Neuronal stem cell (in vitro differentiated cells): Measurements from ENCODE around the gene RPL13.

ENCODE experiments used
- DNase-seq: peaks from one replicate; pipeline ENCODE4 v3.0.0-alpha.2; 2013; ENCODE audit warnings: low spot score
- H2AFZ ChIP-seq: one replicate; pipeline ENCODE4 v1.6.1; 2013; ENCODE audit warnings: mild to moderate bottlenecking, low read length, inconsistent platforms
- H2AK5ac ChIP-seq: 2 replicates; pipeline ENCODE4 v1.6.1; 2013; ENCODE audit warnings: low read depth, mild to moderate bottlenecking, inconsistent platforms, low read length, moderate library complexity, mixed read lengths
- H2BK120ac ChIP-seq: 2 replicates; pipeline ENCODE4 v1.6.1; 2013; ENCODE audit warnings: low read depth, mild to moderate bottlenecking, inconsistent platforms, low read length, moderate library complexity, mixed read lengths
- H2BK12ac ChIP-seq: one replicate; pipeline ENCODE4 v1.6.1; 2013; ENCODE audit warnings: low read length, inconsistent platforms
- H2BK15ac ChIP-seq: 2 replicates; pipeline ENCODE4 v1.6.1; 2013; ENCODE audit warnings: mild to moderate bottlenecking, low read length, inconsistent platforms, mixed read lengths
- H2BK5ac ChIP-seq: one replicate; pipeline ENCODE4 v1.6.1; 2013; ENCODE audit warnings: inconsistent platforms, mild to moderate bottlenecking, low read length, moderate library complexity
- H3K14ac ChIP-seq: one replicate; pipeline ENCODE4 v1.6.1; 2013; ENCODE audit warnings: low read length, inconsistent platforms
- H3K18ac ChIP-seq: 2 replicates; pipeline ENCODE4 v1.6.1; 2013; ENCODE audit warnings: low read length, inconsistent platforms
- H3K23ac ChIP-seq: 2 replicates; pipeline ENCODE4 v1.6.1; 2013; ENCODE audit warnings: low read depth, mild to moderate bottlenecking, mixed read lengths, low read length, inconsistent platforms; ENCODE audit not compliant: poor library complexity
- H3K27ac ChIP-seq: replicated peaks from 3 replicates; pipeline ENCODE4 v1.5.1; 2013; ENCODE audit warnings: low read length, inconsistent platforms
- H3K27me3 ChIP-seq, 3 experiments: 2 replicates each; pipeline ENCODE4 v1.6.1; 2013; ENCODE audit warnings: low read length in 3 of 3, mild to moderate bottlenecking in 2 of 3, inconsistent platforms in 1 of 3, low read depth in 1 of 3, mixed read lengths in 1 of 3, moderate library complexity in 1 of 3; ENCODE audit not compliant: control insufficient read depth in 3 of 3, insufficient read depth in 3 of 3
- H3K36me3 ChIP-seq, 2 donors: replicated peaks in 1 of 2; 2 replicates each; pipeline ENCODE4 v1.6.1; 2013; ENCODE audit warnings: low read length in 2 of 2; ENCODE audit not compliant: control insufficient read depth in 2 of 2, insufficient read depth in 2 of 2
- H3K4ac ChIP-seq: 2 replicates; pipeline ENCODE4 v1.6.1; 2013; ENCODE audit warnings: inconsistent platforms, mild to moderate bottlenecking, low read length, moderate library complexity
- H3K4me1 ChIP-seq, 2 donors: 1 replicate in 1 of 2; 2 replicates in 1 of 2; pipeline ENCODE4 v1.6.1; 2013; ENCODE audit warnings: low read length in 2 of 2, low read depth in 1 of 2; ENCODE audit not compliant: control insufficient read depth in 2 of 2, insufficient read depth in 1 of 2
- H3K4me2 ChIP-seq: one replicate; pipeline ENCODE4 v1.6.1; 2013; ENCODE audit warnings: mild to moderate bottlenecking, low read length, inconsistent platforms; ENCODE audit not compliant: insufficient read depth, poor library complexity, severe bottlenecking
- H3K4me3 ChIP-seq, 2 donors: 2 replicates each; pipeline ENCODE4 v1.5.1; 2013; ENCODE audit warnings: low read length in 2 of 2, mild to moderate bottlenecking in 2 of 2, inconsistent platforms in 1 of 2, moderate library complexity in 1 of 2
- H3K79me1 ChIP-seq: one replicate; pipeline ENCODE4 v1.6.1; 2013; ENCODE audit warnings: low read depth, mild to moderate bottlenecking, inconsistent platforms, low read length, moderate library complexity
- H3K9ac ChIP-seq: one replicate; pipeline ENCODE4 v1.6.1; 2013; ENCODE audit warnings: mild to moderate bottlenecking, low read depth, low read length, inconsistent platforms; ENCODE audit not compliant: poor library complexity
- H3K9me3 ChIP-seq, 2 donors: replicated peaks in 1 of 2; 2 replicates each; pipeline versions ENCODE3 to v1.6.1; 2013; ENCODE audit warnings: low read length in 2 of 2, mild to moderate bottlenecking in 2 of 2, inconsistent platforms in 1 of 2, low read depth in 1 of 2, mixed read lengths in 1 of 2, moderate library complexity in 1 of 2; ENCODE audit not compliant: control insufficient read depth in 2 of 2, insufficient read depth in 1 of 2
- H4K8ac ChIP-seq: one replicate; pipeline ENCODE4 v1.6.1; 2013; ENCODE audit warnings: low read depth, mild to moderate bottlenecking, inconsistent platforms, low read length, moderate library complexity
- H4K91ac ChIP-seq: one replicate; pipeline ENCODE4 v1.6.1; 2013; ENCODE audit warnings: low read length, low read depth, mild to moderate bottlenecking, inconsistent platforms; ENCODE audit not compliant: poor library complexity
- WGBS, 2 donors: extraction: QIAGEN DNeasy Blood & Tissue Kit; methylation state at CpG; one replicate each; pipeline ENCODE4 v1.1.7; 2013; ENCODE audit warnings: missing lambda C conversion rate in 2 of 2, mixed read lengths in 1 of 2; ENCODE audit not compliant: insufficient read length in 2 of 2, insufficient replicate concordance in 1 of 2; ENCODE audit errors: extremely low coverage in 2 of 2; 5-methylcytosine and 5-hydroxymethylcytosine counted together

The RPL13 gene

GRCh38 chr16:89555265-89555664 is 5.2 kb upstream of the RPL13 start:
- Histone ChIP-seq H3K4me3 (no peak overlapping the region), H3K4me2 (no peak overlapping the region), H2BK12ac (no peak overlapping the region), H2AFZ (no peak overlapping the region), H4K91ac (no peak overlapping the region), H4K8ac (no peak overlapping the region), H3K4me1 (peaks cover 4 to 5% of the 10 kb centered on the region in 2 donors), H3K9ac (no peak overlapping the region), H3K14ac (no peak overlapping the region), H3K9me3 (peaks cover 0 to 2% of the 10 kb centered on the region in 2 donors), H3K27me3 (no peaks in the 10 kb centered on the region), H3K18ac (no peak overlapping the region), H3K27ac (no peak overlapping the region), H2BK120ac (no peak overlapping the region), H3K4ac (no peak overlapping the region), H2BK5ac (peak overlapping the region; percentile 42), H2AK5ac (no peak overlapping the region), H2BK15ac (no peak overlapping the region), H3K79me1 (peaks cover 5% of the 10 kb centered on the region), H3K36me3 (peaks cover 37 to 78% of the 10 kb centered on the region in 2 donors), H3K23ac (no peak overlapping the region)
- no peak for DNase-seq
- WGBS, 2 donors, result no CpG with 5 or more reads among the region's 16 CpGs

GRCh38 chr16:89555780-89556179 is 4.7 kb upstream of the RPL13 start:
- Histone ChIP-seq H3K23ac (peak overlapping the region; percentile 53), H3K4me1 (peaks cover 4 to 5% of the 10 kb centered on the region in 2 donors), H3K18ac (no peak overlapping the region), H3K4ac (no peak overlapping the region), H4K8ac (no peak overlapping the region), H2BK5ac (peak overlapping the region; percentile 42), H3K14ac (peak overlapping the region; percentile 21), H2BK15ac (no peak overlapping the region), H3K9me3 (peaks cover 0 to 2% of the 10 kb centered on the region in 2 donors), H3K27me3 (no peaks in the 10 kb centered on the region), H2AFZ (no peak overlapping the region), H3K36me3 (peaks cover 33 to 73% of the 10 kb centered on the region in 2 donors), H3K4me2 (no peak overlapping the region), H2BK12ac (no peak overlapping the region), H4K91ac (no peak overlapping the region), H3K79me1 (peaks cover 4% of the 10 kb centered on the region), H3K9ac (no peak overlapping the region), H3K27ac (no peak overlapping the region), H3K4me3 (peak overlapping the region in 1 of 2 donors; percentile 47), H2AK5ac (no peak overlapping the region), H2BK120ac (no peak overlapping the region)
- WGBS, 2 donors, result no CpG with 5 or more reads among the region's 13 CpGs
- DNase-seq, result no peak

- H3K9me3 ChIP-seq, result no peaks in the 10 kb centered on the region
- peaks cover 35 to 73% of the 10 kb centered on the region in 2 donors for H3K36me3 ChIP-seq
- H3K27ac ChIP-seq, result peak overlapping the region; percentile 41
Measured at GRCh38 chr16:89556750-89557689, 3.5 kb upstream of the RPL13 start.

GRCh38 chr16:89557690-89558490 is 2.6 kb upstream of the RPL13 start:
- Histone ChIP-seq H3K23ac (no peak overlapping the region), H3K9me3 (no peaks in the 10 kb centered on the region), H2BK12ac (no peak overlapping the region), H3K4ac (no peak overlapping the region), H2BK120ac (no peak overlapping the region), H3K36me3 (peaks cover 38 to 73% of the 10 kb centered on the region in 2 donors), H2BK5ac (no peak overlapping the region), H3K4me3 (no peak overlapping the region), H3K27ac (no peak overlapping the region), H3K9ac (no peak overlapping the region), H2AK5ac (peak overlapping the region; percentile 63), H4K91ac (no peak overlapping the region), H3K14ac (no peak overlapping the region), H3K27me3 (no peaks in the 10 kb centered on the region), H3K79me1 (peaks cover 9% of the 10 kb centered on the region), H3K18ac (no peak overlapping the region), H3K4me2 (no peak overlapping the region), H2AFZ (no peak overlapping the region), H3K4me1 (peaks cover 11 to 17% of the 10 kb centered on the region in 2 donors), H2BK15ac (no peak overlapping the region), H4K8ac (no peak overlapping the region)
- WGBS, 2 donors, result no CpG with 5 or more reads among the region's 19 CpGs
- no peak for DNase-seq

More at GRCh38 chr16:89556750-89557689, 3.5 kb upstream of the RPL13 start:
- H4K8ac ChIP-seq, result no peak overlapping the region
- no peak overlapping the region for H3K4me3 ChIP-seq
- no peak overlapping the region for H3K23ac ChIP-seq
- no CpG with 5 or more reads among the region's 34 CpGs for WGBS, 2 donors
- no peaks in the 10 kb centered on the region for H3K27me3 ChIP-seq
- H4K91ac ChIP-seq, result no peak overlapping the region
- DNase-seq, result peak; percentile 81
- peaks cover 9 to 13% of the 10 kb centered on the region in 2 donors for H3K4me1 ChIP-seq
- peaks cover 9% of the 10 kb centered on the region for H3K79me1 ChIP-seq
- no peak overlapping the region for H3K4ac ChIP-seq
- H2AK5ac ChIP-seq, result no peak overlapping the region
- no peak overlapping the region for H2AFZ ChIP-seq
- no peak overlapping the region for H2BK120ac ChIP-seq
- no peak overlapping the region for H3K4me2 ChIP-seq
- H3K14ac ChIP-seq, result no peak overlapping the region
- H3K18ac ChIP-seq, result no peak overlapping the region
- H2BK12ac ChIP-seq, result no peak overlapping the region
- H2BK5ac ChIP-seq, result no peak overlapping the region
- no peak overlapping the region for H2BK15ac ChIP-seq
- no peak overlapping the region for H3K9ac ChIP-seq
